WI38 (cell line): ENCODE results near the gene UPF2.

Experiments used
- H3K4me3 ChIP-seq: 2 replicates; pipeline ENCODE4 v1.5.1; 2011; ENCODE audit warnings: low read depth, mild to moderate bottlenecking, control low read depth, low read length
- CTCF ChIP-seq: IDR thresholded peaks from 2 replicates; pipeline ENCODE4 v1.5.1; 2012; ENCODE audit warnings: low read depth, mild to moderate bottlenecking, control low read depth, low read length

UPF2 gene

DNA sequence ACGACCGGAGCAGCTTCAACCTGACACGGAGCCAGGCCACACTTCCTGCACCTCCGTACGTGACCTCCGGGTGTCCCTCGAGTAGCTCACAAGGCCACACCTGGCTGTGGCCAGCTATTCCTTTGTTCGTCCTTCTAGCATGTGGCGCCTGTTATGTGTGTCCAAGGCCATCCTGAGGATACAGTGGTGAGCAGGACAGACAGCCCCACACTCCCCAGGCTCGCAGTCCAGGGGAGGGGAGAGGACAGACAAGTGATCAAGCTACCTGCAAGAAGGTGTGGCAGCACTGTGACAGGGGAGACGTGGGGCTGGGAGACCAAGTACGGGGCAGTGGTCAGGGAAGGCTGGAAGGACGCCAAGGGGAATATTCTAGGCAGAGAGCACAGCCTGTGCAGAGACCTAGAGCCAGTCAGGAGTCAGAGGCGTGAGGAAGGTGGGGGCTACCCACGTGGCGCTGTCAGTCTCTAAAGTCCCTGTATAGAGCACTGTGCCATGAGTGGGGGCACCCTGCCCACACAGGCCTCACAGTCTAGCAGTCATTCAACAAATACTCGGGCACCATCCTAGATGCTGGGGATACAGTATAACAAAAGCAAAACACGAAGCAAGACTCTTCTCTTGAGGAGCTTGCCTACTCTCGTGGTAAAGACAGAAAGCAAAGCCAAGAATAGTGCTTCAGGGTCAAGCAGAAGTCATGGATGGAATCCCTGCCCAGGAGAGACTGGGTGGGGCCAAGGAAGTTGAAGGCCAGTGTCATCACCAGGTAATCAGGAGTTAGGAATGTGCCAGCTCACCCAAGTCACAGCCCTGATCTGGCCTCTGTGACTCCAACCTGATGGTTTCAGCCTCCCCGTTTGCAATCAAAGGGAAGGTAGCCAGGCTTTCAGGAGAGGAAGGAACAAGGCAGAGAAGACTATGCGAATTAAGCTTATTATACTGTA lies 160.9 kb downstream of the UPF2 start:
- no peak for TF ChIP-seq CTCF
- no peak overlapping the region for H3K4me3 ChIP-seq

DNA sequence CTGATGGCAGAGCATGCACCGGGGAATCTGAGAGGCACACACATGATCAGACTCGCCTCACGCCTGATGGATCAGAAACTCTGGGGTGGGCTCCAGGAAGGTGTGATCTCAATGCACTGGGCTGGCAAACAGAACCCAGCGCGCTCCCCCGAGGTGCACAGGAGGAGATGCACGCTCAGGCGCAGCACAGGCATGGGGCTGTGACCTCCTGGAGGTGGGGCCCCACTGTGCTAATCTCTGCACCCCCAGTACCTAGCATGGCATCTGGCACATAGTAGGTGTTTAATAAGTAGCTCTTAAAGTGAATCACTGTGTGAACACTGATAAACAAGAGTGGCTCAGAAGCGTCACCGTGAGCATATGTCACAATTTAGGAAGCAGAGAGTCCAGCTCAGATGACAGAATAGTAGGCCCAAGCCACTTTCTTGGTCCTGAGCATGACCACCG lies 161.6 kb downstream of the UPF2 start:
- H3K4me3 ChIP-seq: no peak overlapping the region
- no peak for TF ChIP-seq CTCF

DNA sequence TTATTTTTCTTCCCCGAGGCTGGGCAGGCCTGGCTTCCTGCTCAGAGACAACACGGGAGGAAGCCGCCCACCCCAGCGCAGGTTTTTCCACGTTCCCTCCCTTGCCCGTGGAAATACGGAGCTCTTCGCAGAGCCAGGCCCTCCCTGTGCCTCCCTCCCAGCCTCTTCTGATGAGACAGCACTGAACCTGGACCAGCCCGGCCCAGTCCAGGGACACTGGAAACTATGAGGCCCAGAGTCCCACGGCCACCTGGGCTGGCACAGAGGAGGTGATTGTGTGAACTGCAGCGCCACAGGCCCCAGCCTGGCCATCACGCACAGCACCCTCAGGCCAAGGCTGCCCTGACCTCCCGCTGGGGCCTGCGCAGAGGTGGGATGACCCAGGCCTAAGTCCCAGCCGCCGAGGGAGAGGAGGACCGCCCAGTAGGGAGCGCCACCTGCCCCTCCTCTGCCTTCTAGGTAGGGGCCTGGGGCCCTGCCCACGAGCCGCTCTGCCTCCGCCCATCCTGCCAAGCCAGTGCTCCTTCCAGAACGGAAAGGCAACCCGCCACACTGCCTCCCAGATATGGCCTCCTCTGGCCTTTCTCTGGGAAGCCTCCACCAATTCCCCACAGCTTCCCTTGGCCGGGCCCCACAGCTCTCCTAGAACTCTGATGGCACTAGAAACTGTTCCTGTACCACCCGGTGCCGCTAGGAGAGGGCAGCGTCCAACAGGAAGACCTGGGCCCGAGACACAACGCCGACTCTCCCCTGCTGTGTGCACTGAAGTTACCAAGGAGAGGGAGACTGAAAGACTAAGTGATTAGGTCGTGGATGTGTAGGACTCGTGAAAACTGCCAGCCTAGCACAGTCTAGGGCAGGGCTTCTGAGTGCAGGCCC lies 162.2 kb downstream of the UPF2 start:
- no peak overlapping the region for H3K4me3 ChIP-seq
- no peak for TF ChIP-seq CTCF

GRCh38 chr10:11879387-11880094 lies 163.1 kb downstream of the UPF2 start:
- TF ChIP-seq CTCF: no peak

GRCh38 chr10:11878776-11879175 lies 163.8 kb downstream of the UPF2 start:
- no peak overlapping the region for H3K4me3 ChIP-seq
- no peak for TF ChIP-seq CTCF

More at GRCh38 chr10:11879387-11880094, 163.1 kb downstream of the UPF2 start:
- no peak overlapping the region for H3K4me3 ChIP-seq

- no peak overlapping the region for H3K4me3 ChIP-seq
- TF ChIP-seq CTCF: no peak
These were observed 165.1 kb downstream of the UPF2 start for GRCh38 chr10:11877591-11877905.
